Dedifferentiated amniotic fluid mesenchymal stem cell (primary cell): ENCODE results near the gene OSMR.
"Not testable (repeated sequence)": the region's sequence is repeated elsewhere in the genome, so short reads cannot be mapped to it uniquely, and the experiment has no call there.

Experiments used
- DNase-seq: peaks from one replicate; pipeline ENCODE4 v3.0.0-alpha.2; 2016; ENCODE audit errors: extremely low spot score

OSMR gene

GRCh38 chr5:38831117-38831516, 14.7 kb upstream of the OSMR start:
- no peak for DNase-seq

DNA sequence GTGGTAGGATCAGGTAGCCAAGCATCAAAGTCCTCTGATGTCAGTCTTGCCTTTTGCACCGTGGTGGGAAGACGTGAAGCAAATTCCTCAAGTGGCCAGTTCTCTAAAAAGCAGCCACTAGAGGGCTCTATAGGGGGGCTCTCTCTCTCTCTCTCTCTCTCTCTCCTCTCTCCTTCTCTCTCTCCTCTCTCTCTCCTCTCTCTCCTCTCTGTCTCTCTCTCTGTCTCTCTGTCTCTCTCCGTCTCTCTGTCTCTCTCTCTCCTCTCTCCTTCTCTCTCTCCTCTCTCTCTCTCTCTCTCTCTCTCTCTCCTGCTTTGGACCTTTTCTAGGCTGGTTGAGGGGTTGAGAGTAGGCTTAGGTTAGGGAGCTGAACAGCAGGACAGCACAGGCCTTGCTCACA, 13.9 kb upstream of the OSMR start:
- no peak for DNase-seq

- no peak for DNase-seq
Measured at GRCh38 chr5:38832810-38833209, 13.0 kb upstream of the OSMR start.

GRCh38 chr5:38835887-38836286, 9.9 kb upstream of the OSMR start:
- DNase-seq: peak; percentile 41

- no peak for DNase-seq
Measured at GRCh38 chr5:38837416-38837815, 8.4 kb upstream of the OSMR start.

- no peak for DNase-seq
Measured at GRCh38 chr5:38837932-38838331, 7.9 kb upstream of the OSMR start.

DNA sequence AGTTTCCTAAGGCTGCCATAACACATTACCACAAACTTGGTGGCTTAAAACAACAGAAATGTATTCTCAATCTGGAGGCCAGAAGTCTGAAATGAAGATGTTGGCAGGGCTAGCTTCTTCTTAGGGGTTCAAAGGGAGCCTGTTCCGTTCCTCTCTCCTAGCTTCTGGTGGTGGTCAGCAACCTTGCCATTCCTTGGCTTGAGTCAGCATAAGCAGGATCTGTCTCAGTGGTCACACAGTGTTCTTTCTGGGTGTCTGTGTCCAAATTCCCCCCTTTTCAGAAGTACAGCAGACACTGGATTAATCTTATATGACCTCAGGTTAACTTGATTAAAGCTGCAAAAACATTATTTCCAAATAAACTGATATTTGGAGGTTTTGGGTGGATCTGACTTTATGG, 2.1 kb upstream of the OSMR start:
- no peak for DNase-seq

DNA sequence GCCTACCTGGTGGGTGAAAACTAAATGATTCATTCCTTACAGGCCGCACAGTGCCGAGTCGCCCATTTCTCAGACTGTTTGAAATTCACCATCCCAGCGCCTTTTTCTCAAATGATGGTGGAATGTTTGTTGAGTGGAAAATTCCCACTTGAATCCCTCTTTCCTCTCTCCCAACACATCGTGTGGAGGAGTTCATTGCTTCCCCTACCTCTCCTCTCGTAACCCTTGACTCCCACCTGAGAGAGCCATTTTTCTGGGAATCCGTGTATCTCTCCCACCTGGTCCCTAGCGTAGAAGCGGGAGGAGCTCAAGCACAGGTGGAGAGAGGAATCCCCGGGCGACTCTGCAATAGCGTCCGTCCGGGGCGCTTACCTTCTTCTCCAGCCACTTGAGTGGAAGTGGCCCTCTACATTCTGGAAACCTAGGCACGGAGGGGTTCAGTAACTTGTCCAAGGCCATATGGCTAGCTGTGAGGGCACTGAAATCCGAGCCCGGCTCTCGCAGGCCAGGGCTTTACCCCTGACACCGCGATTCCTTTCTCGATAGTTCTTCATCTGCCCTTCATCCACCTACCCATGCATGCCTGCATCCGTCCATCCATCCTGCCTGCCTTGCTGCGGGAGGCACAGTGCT, 683 bp downstream of the OSMR start:
- no peak for DNase-seq

DNA sequence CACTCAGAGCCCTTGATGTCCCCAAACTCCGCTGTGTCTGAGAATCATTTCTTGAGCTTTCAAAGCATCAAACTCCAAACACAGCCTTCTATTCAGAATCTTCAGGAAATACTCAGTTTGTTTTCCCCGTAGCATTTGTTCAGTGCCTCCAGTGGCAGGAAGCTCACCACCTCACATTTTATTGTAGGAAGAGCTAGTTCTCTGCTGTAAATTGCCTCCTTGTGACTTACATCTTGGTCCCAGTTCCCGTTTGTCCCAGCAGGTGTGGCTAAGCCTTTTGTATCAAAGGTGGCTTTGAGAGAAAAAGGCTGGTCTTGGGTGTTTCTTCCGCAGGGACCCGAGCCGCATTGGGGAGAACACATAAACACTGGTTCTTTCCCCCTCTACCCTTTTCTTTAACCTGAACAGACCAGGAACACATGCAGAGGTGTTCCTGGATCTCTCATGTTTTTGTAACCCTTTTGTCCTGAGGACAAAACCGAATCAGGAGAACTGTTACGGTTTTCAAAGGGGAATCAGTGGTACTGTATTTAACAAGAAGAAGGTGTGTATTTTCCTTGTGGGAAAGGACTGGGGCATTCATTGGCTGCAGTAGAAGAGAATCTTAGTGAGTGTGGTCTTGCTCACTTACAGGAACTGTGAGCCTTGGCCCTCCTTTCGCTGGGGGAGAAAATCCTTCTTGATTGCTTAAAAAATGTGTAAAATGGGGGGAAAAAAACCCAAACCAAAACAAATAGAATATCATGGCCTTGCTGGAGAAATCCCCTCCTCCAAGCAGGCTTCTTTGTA, 1.9 kb downstream of the OSMR start:
- DNase-seq: no peak

GRCh38 chr5:38848637-38849036, 2.8 kb downstream of the OSMR start:
- DNase-seq: no peak

- DNase-seq: not testable (repeated sequence)
Measured at GRCh38 chr5:38851640-38852039, 5.8 kb downstream of the OSMR start.

DNA sequence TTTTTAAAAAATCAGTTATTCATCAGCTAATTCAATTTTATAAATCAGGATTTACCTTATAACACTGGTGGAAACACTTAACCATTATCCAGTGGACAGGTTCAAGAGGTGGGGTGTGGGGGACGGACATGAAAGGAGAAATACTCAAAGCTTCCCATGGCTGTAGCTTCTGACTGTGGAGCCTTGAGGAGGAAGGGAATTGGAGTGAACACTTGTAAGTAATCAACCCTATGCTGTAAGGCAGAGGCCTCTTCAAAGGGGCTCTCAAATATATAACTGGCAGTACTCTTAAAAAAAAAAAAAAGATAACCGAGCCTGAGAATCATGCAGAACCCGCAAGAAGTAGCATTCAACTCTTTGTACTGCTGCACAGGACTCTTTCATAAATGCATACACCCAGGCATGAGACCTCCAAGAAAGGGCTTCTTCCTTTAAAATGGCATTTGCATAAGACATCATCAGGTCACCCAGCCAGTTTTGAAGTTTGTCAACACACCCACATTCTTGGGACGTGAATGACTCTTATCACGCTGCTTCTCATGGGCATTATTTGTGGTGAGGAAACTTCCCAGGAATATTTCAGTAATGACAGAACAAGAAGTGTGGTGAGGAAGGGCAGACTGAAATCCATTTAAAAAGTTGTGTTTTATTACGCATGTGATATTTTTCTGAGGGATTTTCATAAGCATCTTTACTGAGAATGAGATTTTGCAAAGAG, 8.1 kb downstream of the OSMR start:
- DNase-seq: peak; percentile 83

- no peak for DNase-seq
Measured at GRCh38 chr5:38854907-38855306, 9.1 kb downstream of the OSMR start.

DNA sequence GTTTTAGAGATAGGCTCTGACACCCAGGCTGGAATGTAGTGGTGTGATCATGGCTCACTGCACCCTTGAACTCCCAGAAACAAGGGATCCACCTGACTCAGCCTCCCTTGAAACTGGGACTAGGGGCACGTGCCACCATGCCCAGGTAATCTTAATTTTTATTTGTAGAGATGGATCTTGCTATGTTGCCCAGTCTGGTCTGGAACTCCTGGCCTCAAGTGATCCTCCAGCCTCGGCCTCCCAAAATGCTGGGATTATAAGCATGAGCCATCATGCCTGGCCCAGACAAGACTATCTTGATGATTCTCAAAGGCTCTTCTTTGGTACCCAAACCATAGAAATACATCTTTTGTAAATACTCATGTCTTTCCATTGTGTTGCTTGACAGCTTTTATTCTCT, 10.8 kb downstream of the OSMR start:
- DNase-seq: no peak

DNA sequence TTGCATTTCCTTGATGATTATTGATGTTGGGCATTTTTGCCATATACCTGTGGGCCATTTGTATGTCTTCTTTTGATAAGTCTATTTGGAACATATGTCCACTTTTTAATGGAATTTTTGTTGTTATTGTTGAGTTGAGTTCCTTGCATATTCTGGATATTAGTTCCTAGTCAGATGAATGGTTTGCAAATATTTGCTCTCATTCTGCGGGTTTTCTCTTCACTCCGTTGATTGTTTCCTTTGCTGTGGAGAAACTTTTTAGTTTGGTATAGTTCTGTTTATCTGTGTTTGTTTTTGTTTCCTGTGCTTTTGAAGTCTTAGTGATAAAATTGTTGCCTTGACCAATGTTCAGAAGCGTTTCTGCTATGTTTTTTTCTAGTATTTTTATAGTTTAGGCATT, 13.0 kb downstream of the OSMR start:
- no peak for DNase-seq

DNA sequence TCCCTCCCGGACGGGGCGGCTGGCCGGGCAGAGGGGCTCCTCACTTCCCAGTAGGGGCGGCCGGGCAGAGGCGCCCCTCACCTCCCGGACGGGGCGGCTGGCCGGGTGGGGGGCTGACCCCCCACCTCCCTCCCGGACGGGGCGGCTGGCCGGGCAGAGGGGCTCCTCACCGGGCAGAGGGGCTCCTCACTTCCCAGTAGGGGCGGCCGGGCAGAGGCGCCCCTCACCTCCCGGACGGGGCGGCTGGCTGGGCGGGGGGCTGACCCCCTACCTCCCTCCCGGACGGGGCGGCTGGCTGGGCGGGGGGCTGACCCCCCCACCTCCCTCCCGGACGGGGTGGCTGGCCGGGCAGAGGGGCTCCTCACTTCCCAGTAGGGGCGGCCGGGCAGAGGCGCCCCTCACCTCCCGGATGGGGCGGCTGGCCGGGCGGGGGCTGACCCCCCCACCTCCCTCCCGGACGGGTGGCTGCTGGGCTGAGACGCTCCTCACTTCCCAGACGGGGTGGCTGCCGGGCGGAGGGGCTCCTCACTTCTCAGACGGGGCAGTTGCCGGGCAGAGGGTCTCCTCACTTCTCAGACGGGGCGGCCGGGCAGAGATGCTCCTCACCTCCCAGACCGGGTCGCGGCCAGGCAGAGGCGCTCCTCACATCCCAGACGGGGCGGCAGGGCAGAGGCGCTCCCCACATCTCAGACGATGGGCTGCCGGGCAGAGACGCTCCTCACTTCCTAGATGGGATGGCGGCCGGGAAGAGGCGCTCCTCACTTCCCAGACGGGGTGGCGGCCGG, 16.4 kb downstream of the OSMR start:
- not testable (repeated sequence) for DNase-seq

- DNase-seq: no peak
Measured at GRCh38 chr5:38866362-38867031, 20.7 kb downstream of the OSMR start.

DNA sequence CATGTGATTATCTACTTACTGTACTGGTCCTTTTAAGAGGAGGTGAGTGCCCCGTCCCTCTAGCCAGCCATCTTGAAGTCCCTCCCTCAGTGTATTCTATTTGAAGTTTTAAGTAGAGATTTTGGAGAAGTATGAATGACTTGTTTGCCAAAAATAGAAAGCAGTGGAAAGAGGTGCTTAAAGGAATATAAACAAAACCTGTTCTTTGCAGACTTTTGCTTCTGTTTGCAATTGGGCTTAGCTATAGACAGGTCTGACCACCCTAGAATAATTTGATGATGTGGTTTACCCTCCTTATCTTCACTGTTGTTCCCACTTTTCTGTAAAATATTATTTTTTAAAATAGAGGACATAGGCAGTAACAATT, 21.2 kb downstream of the OSMR start:
- no peak for DNase-seq

GRCh38 chr5:38867416-38867815, 21.6 kb downstream of the OSMR start:
- DNase-seq: no peak

DNA sequence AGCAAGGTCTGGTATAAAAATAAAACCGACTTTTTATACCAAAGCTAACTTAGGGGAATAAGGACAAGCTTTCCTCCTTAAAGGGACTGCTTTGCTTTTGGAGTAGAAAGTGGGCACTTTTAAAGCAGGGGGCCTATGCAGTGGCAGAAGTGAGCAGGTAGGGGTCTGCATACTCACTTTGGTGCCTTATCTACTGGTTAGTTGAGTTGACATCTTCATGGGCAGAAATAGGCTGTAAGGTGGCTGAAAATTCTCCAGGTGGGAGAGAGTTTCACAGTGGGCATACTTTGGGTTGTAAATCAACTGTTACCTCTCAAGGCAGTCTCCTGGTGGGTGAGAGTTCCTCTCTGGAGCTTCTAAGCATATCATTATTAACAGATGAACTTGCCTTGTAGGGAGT, 24.8 kb downstream of the OSMR start:
- no peak for DNase-seq

DNA sequence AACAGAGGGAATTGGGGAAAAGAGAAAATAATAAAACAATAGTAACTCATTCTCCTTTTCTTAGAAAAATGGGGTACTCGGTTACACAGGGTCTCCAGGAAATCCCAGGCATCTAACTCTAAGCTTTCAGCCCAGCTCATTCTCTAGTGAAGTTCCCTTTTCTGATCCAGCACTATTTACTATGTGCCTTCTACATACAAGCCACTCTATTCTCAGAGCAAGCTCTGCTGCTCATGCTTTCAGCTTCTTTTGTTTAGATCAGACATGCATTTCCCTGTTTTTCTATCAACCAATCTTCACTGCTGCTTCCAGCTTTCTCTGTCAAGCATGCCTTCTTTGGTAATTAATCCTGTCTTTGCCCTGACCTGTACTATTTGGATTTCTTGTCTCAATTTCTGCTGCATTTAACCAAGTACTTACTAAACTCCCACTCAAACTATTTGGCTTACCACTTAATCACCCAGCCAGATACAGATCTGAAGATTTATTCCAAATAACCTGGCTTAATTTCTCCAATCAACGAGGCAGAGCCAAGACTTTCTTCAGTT, 25.3 kb downstream of the OSMR start:
- DNase-seq: no peak
